IPS DF 6.9 (cell line): ENCODE results near the gene SPACA5.
"Not testable (repeated sequence)": the region's sequence is repeated elsewhere in the genome, so short reads cannot be mapped to it uniquely, and the experiment has no call there.

Experiments used
- DNase-seq: peaks from one replicate; pipeline ENCODE4 v3.0.0-alpha.2; 2013; ENCODE audit warnings: low read depth, low spot score
- H3K27ac ChIP-seq: one replicate; pipeline ENCODE4 v1.5.1; 2013; ENCODE audit warnings: low read length, control low read depth
- H3K27me3 ChIP-seq: 2 replicates; pipeline ENCODE4 v1.6.1; 2013; ENCODE audit warnings: mild to moderate bottlenecking, low read length; ENCODE audit not compliant: control insufficient read depth, insufficient read depth
- H3K36me3 ChIP-seq: 2 replicates; pipeline ENCODE4 v1.6.1; 2013; ENCODE audit warnings: low read length; ENCODE audit not compliant: control insufficient read depth, insufficient read depth
- H3K4me1 ChIP-seq: 2 replicates; pipeline ENCODE4 v1.6.1; 2013; ENCODE audit warnings: low read length; ENCODE audit not compliant: control insufficient read depth, insufficient read depth
- H3K4me3 ChIP-seq: 2 replicates; pipeline ENCODE4 v1.5.1; 2013; ENCODE audit warnings: mild to moderate bottlenecking, low read length
- H3K9me3 ChIP-seq: 2 replicates; pipeline ENCODE4 v1.6.1; 2013; ENCODE audit warnings: low read length, inconsistent platforms; ENCODE audit not compliant: control insufficient read depth, insufficient read depth
- WGBS: extraction: QIAGEN DNeasy Blood & Tissue Kit; methylation state at CpG from one replicate; pipeline ENCODE4 v1.1.7; 2013; ENCODE audit warnings: mixed read lengths, missing lambda C conversion rate; ENCODE audit not compliant: insufficient read length, insufficient coverage; 5-methylcytosine and 5-hydroxymethylcytosine counted together

SPACA5 gene

DNA sequence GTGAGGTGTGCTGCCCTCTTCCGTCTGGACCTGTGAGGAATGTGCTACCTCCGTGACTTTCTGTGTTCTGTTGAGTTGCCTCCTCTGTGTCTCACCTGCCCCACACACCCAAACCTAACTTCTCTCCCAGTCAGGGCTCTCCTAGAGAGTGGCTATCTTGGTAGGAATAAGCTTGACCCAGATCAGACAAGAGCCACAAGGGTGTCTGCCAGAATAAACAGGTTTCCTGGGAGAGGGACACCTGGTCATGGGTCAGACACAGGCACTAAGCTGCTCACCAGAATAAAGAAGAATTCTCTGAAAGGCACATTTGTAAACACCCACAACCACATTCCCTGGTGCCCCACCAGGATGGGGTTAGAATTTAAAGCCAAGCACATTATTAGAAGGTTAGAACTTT, 14.1 kb upstream of the SPACA5 start:
- no peak for DNase-seq
- Histone ChIP-seq H3K4me3 (no peak overlapping the region), H3K27ac (no peak overlapping the region), H3K27me3 (no peaks in the 10 kb centered on the region), H3K36me3 (no peaks in the 10 kb centered on the region), H3K4me1 (no peaks in the 10 kb centered on the region), H3K9me3 (no peaks in the 10 kb centered on the region)
- WGBS: no CpG with 5 or more reads among the region's 2 CpGs

DNA sequence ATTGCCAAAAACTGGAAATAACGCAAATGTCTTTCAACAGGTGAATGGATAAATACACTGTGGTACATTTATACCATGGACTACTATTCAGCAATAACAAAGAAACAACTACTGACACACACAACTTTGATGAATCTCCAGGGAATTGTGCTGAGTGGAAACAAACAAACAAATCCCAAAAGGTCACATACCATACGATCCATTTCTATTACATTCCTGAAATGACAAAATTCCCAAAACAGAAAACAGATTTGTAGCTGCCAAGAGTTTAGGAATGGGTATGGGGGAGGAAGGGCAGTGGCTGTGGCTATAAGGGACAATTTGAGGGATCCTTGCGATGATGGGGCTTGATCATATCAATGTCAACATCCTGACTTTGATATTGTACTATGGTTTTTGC, 5.5 kb upstream of the SPACA5 start:
- no CpG with 5 or more reads among the region's 3 CpGs for WGBS

DNA sequence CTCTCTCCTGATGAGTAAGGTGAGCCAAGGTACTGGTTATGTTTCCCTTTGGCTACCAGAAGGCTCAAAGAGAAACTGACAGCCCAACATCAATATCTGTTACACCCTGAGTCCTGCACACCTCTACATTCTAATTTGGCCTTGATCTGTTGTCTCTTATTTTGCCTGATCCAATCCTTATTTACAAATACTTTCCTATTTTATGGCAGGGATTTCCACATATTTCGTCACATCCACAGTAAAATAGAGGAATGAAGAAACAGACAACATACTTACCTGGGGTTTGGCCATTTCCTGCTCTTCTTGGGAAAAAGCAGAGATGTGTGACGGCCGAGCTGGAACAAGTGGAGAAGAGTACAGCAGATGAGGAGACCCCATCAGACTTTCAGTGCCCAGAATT, 4.5 kb upstream of the SPACA5 start:
- H3K36me3 ChIP-seq: no peaks in the 10 kb centered on the region
- no peak for DNase-seq
- H3K4me3 ChIP-seq: no peak overlapping the region
- WGBS: no CpG with 5 or more reads among the region's 3 CpGs
- no peaks in the 10 kb centered on the region for H3K4me1 ChIP-seq
- no peaks in the 10 kb centered on the region for H3K27me3 ChIP-seq
- H3K27ac ChIP-seq: no peak overlapping the region
- H3K9me3 ChIP-seq: no peaks in the 10 kb centered on the region

More for the DNA sequence above, 5.5 kb upstream of the SPACA5 start:
- Histone ChIP-seq H3K27ac (no peak overlapping the region), H3K4me1 (no peaks in the 10 kb centered on the region), H3K9me3 (no peaks in the 10 kb centered on the region), H3K27me3 (no peaks in the 10 kb centered on the region), H3K4me3 (no peak overlapping the region), H3K36me3 (no peaks in the 10 kb centered on the region)
- no peak for DNase-seq

DNA sequence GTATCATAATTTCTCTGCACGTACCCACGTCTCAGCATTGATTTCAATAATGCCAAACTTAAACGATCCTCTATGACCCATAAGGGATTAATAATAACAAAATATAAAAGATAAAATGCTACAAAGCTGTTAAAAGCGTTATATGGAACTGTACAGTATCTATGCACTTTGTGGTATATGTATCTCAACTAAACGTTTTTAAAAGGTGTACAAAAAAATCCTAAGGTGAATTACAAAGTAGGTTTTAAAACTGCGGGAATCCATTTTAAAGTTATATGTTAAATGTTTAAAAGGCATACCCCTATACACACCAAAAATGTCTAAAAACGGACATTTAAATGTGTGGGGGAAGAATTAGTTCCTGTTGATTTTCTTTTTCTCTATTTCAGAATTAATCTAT, 3.9 kb upstream of the SPACA5 start:
- DNase-seq: no peak
- Histone ChIP-seq H3K27ac (no peak overlapping the region), H3K36me3 (no peaks in the 10 kb centered on the region), H3K9me3 (no peaks in the 10 kb centered on the region), H3K4me3 (no peak overlapping the region), H3K27me3 (no peaks in the 10 kb centered on the region), H3K4me1 (no peaks in the 10 kb centered on the region)
- no CpG with 5 or more reads among the region's 7 CpGs for WGBS

DNA sequence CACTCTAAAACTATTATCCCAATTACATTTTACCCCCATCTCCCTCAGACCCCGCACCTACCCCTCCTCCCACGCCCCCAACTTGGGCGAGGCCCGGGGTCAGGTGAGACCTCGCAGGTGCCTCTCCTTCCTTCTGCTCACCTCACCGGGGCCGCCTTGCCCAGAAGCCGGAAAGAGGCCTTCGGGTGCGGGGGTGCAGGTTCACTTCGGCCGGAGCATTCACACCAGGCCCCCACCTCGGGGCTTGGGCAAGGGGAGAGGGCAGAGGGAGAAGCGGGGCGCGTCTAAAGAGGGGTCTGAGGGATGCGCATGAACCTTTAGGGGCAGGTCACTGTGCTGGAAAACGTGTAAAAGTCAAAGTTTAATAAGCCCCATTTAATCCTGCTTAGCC, 3.4 kb upstream of the SPACA5 start:
- no peaks in the 10 kb centered on the region for H3K9me3 ChIP-seq
- DNase-seq: no peak
- H3K36me3 ChIP-seq: no peaks in the 10 kb centered on the region
- no peaks in the 10 kb centered on the region for H3K4me1 ChIP-seq
- no CpG with 5 or more reads among the region's 18 CpGs for WGBS
- H3K4me3 ChIP-seq: peak overlapping the region; percentile 47; the same call in 1 of the 2 replicates
- H3K27ac ChIP-seq: no peak overlapping the region
- no peaks in the 10 kb centered on the region for H3K27me3 ChIP-seq

DNA sequence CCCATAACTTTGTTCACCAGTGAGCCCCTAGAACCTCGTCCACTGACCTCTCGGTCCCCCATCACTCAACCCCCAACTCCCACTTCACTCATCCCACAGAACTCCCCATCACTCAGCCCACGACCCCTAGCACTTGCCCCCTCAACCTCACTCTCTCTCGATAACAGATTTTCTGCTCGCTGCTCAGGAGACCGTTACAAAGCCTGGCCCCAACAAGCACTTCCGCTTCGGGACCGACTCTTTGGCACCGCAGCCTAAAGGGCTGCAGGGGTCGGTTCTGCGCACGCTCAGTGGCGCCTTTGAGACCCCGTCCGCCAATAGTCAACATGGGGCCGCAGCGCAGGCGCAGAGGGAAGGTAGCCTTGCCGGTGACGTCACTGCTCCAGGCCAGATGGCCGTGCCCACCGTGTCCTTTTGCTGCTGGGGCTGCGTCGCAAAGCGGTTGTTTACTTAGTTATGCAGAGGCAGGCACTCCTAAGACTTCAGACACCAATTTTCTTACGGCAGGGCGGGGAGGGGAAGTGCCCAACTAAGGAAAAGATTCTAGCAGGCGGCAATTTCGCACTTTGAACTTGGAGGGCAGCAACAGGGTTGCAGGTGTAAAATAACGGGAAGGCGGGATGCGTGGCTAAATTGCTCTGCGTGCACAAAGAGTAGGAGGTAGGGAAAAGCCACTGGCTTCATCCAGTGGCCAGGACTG, 2.9 kb upstream of the SPACA5 start, which contains the start of gene ZNF182:
Gene ZNF182 (minus strand): TSS at position 232 of the 700 bp plus-strand sequence. CDS start 1,380 bp downstream, outside the sequence.
- H3K27ac ChIP-seq: no peak within 1 kb of the TSS
- DNase-seq: peak; percentile 70

DNA sequence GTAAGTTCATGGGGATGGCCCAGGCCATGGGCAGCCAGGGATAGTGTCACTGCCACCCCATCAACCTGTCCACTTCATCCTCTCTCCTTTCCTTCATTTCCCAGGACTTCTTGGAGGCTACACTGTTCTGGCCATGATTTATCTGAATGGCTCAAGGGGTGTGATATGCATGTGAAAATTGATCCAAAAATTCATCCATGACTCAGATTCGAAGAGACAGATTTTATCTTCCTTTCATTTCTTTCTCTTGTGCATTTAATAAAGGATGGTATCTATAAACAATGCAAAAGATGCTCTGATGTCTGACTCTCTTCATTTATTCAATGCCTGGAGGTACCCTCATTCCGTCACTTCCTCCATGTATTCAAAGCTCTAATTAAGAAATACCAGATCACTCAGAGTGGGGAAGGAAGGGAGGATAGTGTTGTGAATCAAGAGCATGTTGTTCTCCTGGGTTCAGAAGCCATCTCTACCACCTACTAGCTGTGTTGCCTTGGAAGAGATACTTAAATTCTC, 2.7 kb downstream of the SPACA5 start:
- H3K4me1 ChIP-seq: not testable (repeated sequence)
- WGBS: no CpG with 5 or more reads among the region's 2 CpGs

More for the DNA sequence above, 2.9 kb upstream of the SPACA5 start, which contains the start of gene ZNF182:
- Histone ChIP-seq H3K4me1 (no peaks in the 10 kb centered on the region), H3K36me3 (no peaks in the 10 kb centered on the region), H3K27me3 (no peaks in the 10 kb centered on the region), H3K4me3 (peak within 1 kb of the TSS; percentile 47; the same call in 1 of the 2 replicates), H3K9me3 (no peaks in the 10 kb centered on the region)
- no CpG with 5 or more reads among the region's 34 CpGs for WGBS

DNA sequence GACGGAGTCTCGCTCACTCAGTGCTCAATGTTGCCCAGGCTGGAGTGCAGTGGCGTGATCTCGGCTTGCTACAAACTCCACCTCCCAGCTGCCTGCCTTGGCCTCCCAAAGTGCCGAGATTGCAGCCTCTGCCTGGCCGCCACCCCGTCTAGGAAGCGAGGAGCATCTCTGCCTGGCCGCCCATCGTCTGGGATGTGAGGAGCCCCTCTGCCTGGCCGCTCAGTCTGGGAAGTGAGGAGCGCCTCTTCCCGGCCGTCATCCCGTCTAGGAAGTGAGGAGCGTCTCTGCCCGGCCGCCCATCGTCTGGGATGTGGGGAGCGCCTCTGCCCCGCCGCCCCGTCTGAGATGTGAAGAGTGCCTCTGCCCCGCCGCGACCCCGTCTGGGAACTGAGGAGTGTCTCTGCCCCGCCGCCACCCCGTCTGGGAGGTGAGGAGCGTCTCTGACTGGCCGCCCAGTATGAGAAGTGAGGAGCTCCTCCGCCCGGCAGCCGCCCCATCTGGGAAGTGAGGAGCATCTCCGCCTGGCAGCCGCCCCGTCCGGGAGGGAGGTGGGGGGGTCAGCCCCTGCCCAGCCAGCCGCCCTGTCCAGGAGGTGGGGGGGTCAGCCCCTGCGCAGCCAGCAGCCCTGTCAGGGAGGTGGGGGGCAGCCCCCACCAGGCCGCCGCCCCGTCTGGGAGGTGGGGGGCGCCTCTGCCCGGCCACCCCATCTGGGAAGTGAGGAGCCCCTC, 10.0 kb downstream of the SPACA5 start:
- WGBS: no CpG with 5 or more reads among the region's 46 CpGs
- H3K9me3 ChIP-seq, H3K36me3 ChIP-seq, H3K27ac ChIP-seq, H3K4me3 ChIP-seq, H3K4me1 ChIP-seq, DNase-seq, H3K27me3 ChIP-seq: not testable (repeated sequence)

More for the DNA sequence above, 2.7 kb downstream of the SPACA5 start:
- not testable (repeated sequence) for H3K27ac ChIP-seq, H3K9me3 ChIP-seq, H3K36me3 ChIP-seq, H3K4me3 ChIP-seq, DNase-seq, H3K27me3 ChIP-seq

DNA sequence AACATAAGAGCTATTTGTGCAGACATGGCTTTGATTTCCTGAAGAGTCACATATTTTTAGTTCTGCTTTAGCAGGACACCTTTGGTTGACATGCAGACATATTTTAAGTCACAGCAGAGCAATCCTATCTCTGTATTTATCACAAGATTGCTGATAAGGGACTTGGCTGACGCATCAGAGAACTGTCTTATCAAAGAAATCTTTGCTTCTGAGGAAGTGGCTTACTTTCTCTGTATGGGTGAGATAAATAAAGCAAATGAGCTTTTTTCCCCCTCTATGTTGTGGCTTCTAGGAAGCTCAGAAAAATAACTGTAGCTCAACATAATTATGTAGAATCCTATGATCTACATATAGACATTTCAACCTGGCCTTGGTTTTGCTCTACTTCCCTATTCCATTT, 13.1 kb downstream of the SPACA5 start:
- not testable (repeated sequence) for H3K27ac ChIP-seq, H3K4me1 ChIP-seq, DNase-seq, H3K4me3 ChIP-seq, H3K36me3 ChIP-seq, H3K9me3 ChIP-seq, H3K27me3 ChIP-seq
- no CpG with 5 or more reads among the region's 1 CpG for WGBS

DNA sequence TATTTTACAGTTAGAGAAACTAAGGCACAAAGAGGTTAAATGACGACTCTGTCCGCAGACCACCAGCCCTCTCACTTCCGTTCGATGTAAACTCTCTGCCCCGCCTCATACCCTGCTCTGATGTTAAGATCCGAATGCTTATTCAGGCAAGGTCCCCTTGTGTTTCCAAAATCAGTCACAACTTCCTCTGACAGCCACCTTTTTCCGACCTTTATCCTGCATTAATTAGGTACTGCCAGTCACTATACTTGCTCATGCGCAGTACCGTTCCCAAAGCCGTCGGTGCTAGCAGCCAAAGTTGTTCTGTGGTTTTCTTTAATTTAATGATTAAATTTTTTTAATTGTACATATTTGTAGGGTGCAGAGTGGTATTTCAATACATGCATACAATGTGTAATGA, 13.7 kb downstream of the SPACA5 start:
- H3K36me3 ChIP-seq, H3K27ac ChIP-seq, H3K4me3 ChIP-seq, H3K9me3 ChIP-seq, DNase-seq, H3K27me3 ChIP-seq, H3K4me1 ChIP-seq: not testable (repeated sequence)
- WGBS: no CpG with 5 or more reads among the region's 11 CpGs
